ENCODE data around the gene TMEM183A.
"Not testable (repeated sequence)": the region's sequence is repeated elsewhere in the genome, so short reads cannot be mapped to it uniquely, and the experiment has no call there.

Gene TMEM183A

GRCh38 chr1:203006948-203007871 lies at the start of gene TMEM183A:
TMEM183A (plus strand) TSS chr1:203007374; CDS start chr1:203007466, 92 bp downstream.
- peak; percentile 89 for DNase-seq

DNA sequence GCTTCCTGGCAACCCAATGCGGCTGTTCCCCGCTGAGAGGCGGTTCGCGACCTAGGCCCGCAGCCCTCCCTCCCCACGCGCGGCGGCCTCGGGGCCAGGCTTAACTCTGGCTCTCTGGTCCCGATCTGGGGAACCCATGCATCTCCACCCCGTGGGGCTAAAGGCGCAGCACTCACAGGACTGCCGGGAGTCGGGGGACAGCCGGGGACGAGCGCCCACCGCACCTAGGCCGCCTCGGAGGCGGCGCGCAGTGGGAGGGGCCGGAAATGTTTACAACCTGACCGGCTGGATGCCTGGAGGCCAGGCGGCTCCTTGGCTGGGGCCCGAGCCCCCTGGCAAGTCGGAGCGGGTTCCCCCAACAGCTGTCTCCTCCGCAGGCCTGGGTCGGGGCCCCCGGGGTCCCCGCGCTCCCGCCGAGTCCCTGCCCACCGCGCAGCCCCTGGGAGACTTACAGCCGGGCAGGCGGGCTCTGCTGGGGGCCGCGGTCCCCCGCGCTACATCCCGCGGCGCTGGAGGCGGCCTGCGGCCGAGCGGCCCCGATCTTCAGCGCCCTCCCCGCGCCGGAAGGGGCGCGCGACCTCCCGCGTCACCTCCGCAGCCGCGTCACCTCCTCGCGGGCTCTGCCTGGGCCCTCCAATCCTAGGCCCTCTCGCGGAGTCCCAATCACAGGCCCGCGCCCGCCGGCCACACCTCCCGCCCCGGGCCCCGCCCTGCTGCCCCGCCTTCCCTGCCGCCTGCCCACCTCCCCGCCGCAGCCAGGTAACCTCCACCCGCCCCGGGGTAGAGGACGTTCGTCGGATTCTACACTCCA lies 49.2 kb upstream of the TMEM183A start, which contains the start of gene ADIPOR1:
Gene ADIPOR1, minus strand, starts transcription at position 580 of the 811 bp plus-strand sequence. CDS start 7,242 bp downstream, outside the sequence.
- DNase-seq, result peak; percentile 97

GRCh38 chr1:202958544-202959275 lies 48.5 kb upstream of the TMEM183A start:
- DNase-seq, result no peak

- no peak for DNase-seq
Measured at GRCh38 chr1:202959276-202959620, 47.9 kb upstream of the TMEM183A start.

GRCh38 chr1:202961220-202961880 lies 45.8 kb upstream of the TMEM183A start:
- no peak for DNase-seq

- DNase-seq, result no peak
Measured at GRCh38 chr1:202964791-202965410, 42.3 kb upstream of the TMEM183A start.

- no peak for DNase-seq
Measured at GRCh38 chr1:202965422-202965821, 41.8 kb upstream of the TMEM183A start.

GRCh38 chr1:202966006-202966898 lies 40.9 kb upstream of the TMEM183A start:
- no peak for DNase-seq

DNA sequence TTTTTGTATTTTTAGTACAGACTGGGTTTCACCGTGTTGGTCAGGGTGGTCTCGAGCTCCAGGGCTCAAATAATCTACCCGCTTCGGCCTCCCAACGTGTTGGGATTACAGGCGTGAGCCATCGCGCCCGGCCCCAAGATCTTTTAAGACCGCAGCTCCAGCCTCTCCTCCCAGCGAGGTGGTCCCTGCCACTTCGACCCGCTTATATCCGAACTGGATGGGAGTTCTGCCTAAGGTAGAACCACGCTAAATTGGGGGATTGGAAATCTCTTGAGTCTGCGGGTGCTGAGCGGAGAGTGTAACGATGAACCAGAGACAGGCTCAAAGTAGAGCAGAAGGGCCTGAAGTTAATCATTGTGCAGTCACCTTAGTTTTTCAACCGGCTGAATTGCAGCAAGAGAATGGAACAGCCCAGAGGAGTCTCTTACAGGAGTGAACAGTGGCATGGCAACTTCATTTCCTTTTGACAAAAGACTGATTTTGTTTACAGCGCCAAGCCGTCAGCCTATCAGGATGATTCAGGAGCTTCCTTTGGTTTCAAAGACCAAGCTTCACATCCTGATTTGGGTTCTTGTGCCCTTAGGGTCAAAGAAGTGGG lies 39.4 kb upstream of the TMEM183A start:
- DNase-seq, result no peak

- DNase-seq, result no peak
Measured at GRCh38 chr1:202968351-202968750, 38.8 kb upstream of the TMEM183A start.

DNA sequence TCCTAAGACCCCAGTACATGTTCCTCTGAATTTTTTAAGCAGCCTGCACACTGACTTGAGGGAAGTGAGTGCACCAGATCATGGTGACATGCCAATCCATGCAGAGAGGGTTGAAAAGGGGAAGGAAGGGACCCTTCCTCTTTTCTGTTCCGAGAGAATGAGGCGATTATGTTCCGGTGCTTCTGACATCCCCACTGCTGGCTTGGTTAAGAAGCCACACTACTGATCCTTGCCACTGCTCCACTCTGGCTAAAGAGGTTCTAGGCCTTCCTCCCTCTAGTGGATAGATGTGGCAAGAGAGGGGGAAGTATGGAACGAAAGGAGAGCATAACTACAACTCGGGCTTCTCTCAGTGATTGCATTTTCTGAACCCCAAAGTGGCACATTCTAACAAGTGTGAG lies 38.3 kb upstream of the TMEM183A start:
- DNase-seq, result no peak

DNA sequence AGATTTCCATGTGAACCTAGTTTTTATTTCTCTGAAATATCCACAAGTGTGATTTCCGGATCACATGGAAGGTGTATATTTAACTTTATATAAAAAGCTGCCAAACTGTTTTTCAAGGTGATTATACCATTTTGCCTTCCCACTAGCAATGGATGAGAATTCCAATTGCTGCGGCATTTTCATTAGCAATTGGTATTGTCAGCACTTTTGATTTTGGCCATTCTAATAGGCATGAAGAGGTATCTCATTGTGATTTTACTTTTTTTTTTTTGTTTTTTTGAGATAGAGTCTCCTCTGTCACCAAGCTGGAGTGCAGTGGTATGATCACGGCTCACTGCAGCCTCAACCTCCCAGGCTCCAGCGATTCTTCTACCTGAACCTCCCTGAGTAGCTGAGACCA lies 35.1 kb upstream of the TMEM183A start:
- no peak for DNase-seq

DNA sequence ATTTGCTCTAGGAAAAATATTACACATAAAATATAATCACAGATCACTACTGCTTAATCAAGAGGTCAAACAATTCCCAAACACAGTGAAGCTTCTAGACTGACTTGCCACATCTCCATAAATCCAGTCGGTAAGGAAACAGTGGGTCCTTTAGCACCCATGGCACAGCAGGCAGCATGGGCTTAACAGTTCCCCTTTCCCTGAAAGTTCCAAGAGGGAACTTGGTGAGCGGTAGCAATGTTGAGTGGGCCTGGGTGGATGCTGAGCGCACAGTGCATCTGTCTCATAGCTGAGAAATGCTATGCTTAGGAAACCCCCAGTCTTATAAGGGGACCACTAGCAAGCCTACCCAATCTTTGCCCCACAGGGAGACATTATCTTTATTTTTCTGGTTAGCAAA lies 32.3 kb upstream of the TMEM183A start:
- DNase-seq, result no peak

DNA sequence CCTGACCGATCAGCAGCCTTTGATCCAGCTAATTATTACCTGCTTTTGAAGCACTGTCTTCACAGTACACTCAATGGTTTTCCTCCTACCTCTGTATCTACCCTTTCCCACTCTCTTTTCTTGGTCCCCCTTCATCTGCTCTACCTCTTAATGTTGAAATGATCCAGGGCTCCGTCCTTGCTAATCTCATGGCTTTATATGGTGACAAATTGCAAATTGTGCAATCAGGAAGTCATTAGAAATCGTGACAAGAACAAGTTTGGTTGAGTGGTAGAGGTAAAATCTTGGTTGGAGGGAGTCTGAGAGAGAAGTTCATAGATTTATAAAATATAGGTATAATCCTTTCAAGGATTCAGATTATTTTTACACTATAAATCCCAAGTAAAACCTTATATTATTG lies 30.5 kb upstream of the TMEM183A start:
- DNase-seq, result no peak

DNA sequence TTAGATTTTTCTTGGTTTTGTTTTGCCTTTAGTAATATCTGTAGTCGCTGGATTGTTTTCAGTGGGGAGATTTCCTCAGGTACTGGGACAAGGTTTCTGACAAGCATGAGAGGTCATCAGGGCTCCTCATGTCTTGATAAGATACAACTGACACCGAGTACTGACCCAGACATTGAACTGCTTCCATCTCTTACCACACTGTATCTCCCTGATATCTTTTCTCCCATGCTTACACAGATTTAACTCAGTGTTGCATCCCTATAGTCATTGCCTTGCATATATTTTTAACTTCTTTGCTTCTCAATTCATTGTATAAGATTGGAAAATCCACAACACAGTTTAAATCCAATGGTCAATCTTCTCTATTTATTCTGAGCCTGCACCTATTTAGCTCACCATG lies 27.7 kb upstream of the TMEM183A start:
- DNase-seq, result no peak

GRCh38 chr1:202981939-202982338 lies 25.2 kb upstream of the TMEM183A start:
- no peak for DNase-seq

- DNase-seq, result no peak
Measured at GRCh38 chr1:202982715-202983430, 24.3 kb upstream of the TMEM183A start.

- DNase-seq, result not testable (repeated sequence)
Measured at GRCh38 chr1:202986120-202986519, 21.1 kb upstream of the TMEM183A start.

DNA sequence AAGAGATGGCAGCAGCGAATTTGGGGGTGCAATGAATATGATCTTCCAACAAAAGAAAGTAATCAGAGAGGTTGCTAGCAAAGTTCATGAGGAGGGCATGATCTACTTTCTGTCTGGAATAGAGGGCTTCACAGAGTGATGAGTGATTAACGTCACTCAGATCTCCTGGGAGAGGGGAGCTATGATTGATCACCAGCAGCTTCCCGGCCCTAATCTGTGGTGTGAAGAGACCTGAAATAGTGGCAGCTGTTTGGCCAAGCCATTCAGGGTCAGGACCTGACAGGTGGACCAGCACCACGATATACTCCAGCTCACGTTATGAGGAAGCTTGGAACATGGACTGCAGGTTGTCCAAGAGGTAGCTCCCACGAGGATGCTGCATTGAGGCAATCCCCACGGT lies 19.9 kb upstream of the TMEM183A start:
- no peak for DNase-seq
